GM19395 (cell line): Measurements from ENCODE around the gene TTLL5.

Source experiments
- ATAC-seq: cut with Tn5 transposase; IDR thresholded peaks from one replicate; pipeline ENCODE4 v1.9.1; 2021; ENCODE audit warnings: mild to moderate bottlenecking, moderate library complexity; ENCODE audit not compliant: unreplicated experiment

The TTLL5 gene

GRCh38 chr14:75860561-75861160 lies 199.6 kb downstream of the TTLL5 start:
- no peak for ATAC-seq

- ATAC-seq = no peak
These were observed 200.1 kb downstream of the TTLL5 start for GRCh38 chr14:75861161-75861621.

GRCh38 chr14:75863221-75863620 lies 202.2 kb downstream of the TTLL5 start:
- ATAC-seq = no peak

GRCh38 chr14:75864352-75864751 lies 203.3 kb downstream of the TTLL5 start:
- ATAC-seq = no peak

GRCh38 chr14:75865531-75865930 lies 204.5 kb downstream of the TTLL5 start:
- ATAC-seq = no peak

- ATAC-seq = no peak
These were observed 205.9 kb downstream of the TTLL5 start for GRCh38 chr14:75866970-75867369.

- no peak for ATAC-seq
These were observed 210.3 kb downstream of the TTLL5 start for GRCh38 chr14:75871181-75871880.

- peak; percentile 98 for ATAC-seq
These were observed 214.9 kb downstream of the TTLL5 start for GRCh38 chr14:75875958-75876357.

- ATAC-seq = no peak
These were observed 215.5 kb downstream of the TTLL5 start for GRCh38 chr14:75876530-75876929.

- no peak for ATAC-seq
These were observed 216.2 kb downstream of the TTLL5 start for GRCh38 chr14:75877292-75877691.

GRCh38 chr14:75877884-75878283 lies 216.8 kb downstream of the TTLL5 start:
- ATAC-seq = no peak

- no peak for ATAC-seq
These were observed 218.0 kb downstream of the TTLL5 start for GRCh38 chr14:75879031-75879430.

- no peak for ATAC-seq
These were observed 219.5 kb downstream of the TTLL5 start for GRCh38 chr14:75880512-75880911.

- no peak for ATAC-seq
These were observed 220.9 kb downstream of the TTLL5 start for GRCh38 chr14:75881994-75882393.

GRCh38 chr14:75884198-75884611 lies 223.2 kb downstream of the TTLL5 start:
- no peak for ATAC-seq

- no peak for ATAC-seq
These were observed 224.8 kb downstream of the TTLL5 start for GRCh38 chr14:75885829-75886228.

- ATAC-seq = no peak
These were observed 225.7 kb downstream of the TTLL5 start for GRCh38 chr14:75886636-75887348.

- no peak for ATAC-seq
These were observed 227.9 kb downstream of the TTLL5 start for GRCh38 chr14:75888945-75889344.

- ATAC-seq = no peak
These were observed 235.3 kb downstream of the TTLL5 start for GRCh38 chr14:75896341-75896740.

- ATAC-seq = no peak
These were observed 243.3 kb downstream of the TTLL5 start for GRCh38 chr14:75904311-75904710.

- ATAC-seq = no peak
These were observed 244.3 kb downstream of the TTLL5 start for GRCh38 chr14:75905147-75905904.
